EH (cell line): Measurements from ENCODE around the gene ETV2.
A peak's percentile ranks its signal among the peaks of the same experiment; 100 is the strongest.
"Not testable (repeated sequence)": the region's sequence is repeated elsewhere in the genome, so short reads cannot be mapped to it uniquely, and the experiment has no call there.

Experiments used
- DNase-seq: peaks from one replicate; pipeline ENCODE4 v3.0.0-alpha.2; 2015; ENCODE audit warnings: low read depth

Gene ETV2, protein sequence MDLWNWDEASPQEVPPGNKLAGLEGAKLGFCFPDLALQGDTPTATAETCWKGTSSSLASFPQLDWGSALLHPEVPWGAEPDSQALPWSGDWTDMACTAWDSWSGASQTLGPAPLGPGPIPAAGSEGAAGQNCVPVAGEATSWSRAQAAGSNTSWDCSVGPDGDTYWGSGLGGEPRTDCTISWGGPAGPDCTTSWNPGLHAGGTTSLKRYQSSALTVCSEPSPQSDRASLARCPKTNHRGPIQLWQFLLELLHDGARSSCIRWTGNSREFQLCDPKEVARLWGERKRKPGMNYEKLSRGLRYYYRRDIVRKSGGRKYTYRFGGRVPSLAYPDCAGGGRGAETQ

GRCh38 chr19:35641515-35642151 is at the start of gene ETV2:
Gene ETV2, plus strand, starts transcription at chr19:35641745. Its CDS starts 716 bp downstream, at chr19:35642461.
- peak; percentile 40 for DNase-seq

DNA sequence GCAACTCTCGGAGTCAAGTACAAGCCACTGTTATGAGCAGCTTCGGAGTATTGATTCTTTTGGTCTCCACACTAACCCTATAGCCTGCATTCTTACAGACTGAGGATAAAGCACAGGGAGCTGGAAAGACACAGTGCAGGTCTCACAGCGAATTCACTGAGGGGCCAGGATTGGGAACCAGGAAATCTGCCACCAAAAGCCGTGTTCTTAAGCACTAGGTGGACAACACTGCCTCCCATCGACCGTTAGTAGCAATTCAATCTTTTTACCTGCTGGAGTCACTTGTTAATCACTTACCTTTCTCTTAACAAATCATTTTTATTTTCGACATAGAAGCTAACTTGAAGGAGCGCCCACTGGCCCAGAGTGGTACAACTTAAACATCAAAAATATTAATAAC is 49.3 kb upstream of the ETV2 start:
- peak; percentile 45 for DNase-seq

DNA sequence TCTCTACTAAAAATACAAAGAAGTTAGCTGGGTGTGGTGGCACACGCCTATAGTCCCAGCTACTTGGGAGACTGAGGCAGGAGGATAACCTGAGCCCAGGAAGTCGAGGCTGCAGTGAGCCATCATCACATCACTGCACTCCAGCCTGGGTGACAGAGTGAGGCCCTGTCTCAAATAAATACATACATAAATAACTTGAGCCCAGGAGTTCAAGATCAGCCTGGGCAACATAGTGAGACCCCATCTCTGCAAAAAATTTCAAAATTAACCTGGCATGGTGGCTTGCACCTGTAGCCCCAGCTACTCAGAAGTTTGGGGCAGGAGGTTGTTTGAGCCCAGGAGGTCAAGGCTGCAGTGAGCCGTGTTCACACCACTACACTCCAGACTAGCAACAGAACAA is 46.5 kb upstream of the ETV2 start:
- not testable (repeated sequence) for DNase-seq

DNA sequence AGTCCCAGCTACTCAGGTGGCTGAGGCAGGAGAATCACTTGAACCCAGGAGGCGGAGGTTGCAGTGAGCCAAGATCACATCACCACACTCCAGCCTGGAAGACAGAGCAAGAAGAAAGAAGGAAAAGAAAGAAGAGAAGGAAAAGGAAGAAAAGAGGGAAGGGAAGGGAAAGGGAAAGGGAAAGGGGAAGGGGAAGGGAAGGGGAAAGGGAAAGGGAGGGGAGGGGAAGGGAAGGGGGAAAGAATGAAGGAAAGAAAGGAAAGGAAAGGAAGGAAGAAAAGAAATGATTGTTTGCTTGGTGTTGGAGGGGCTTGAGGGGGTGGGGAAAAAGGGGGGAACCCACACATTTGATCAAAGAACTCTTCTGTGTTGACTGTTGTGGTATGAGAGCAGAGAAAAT is 45.6 kb upstream of the ETV2 start:
- no peak for DNase-seq

GRCh38 chr19:35596366-35596999 is 45.1 kb upstream of the ETV2 start:
- DNase-seq = peak; percentile 32

- DNase-seq = no peak
These were observed 39.6 kb upstream of the ETV2 start for GRCh38 chr19:35601971-35602370.

GRCh38 chr19:35604436-35604835 is 37.1 kb upstream of the ETV2 start:
- not testable (repeated sequence) for DNase-seq

- not testable (repeated sequence) for DNase-seq
These were observed 34.4 kb upstream of the ETV2 start for GRCh38 chr19:35607170-35607569.

DNA sequence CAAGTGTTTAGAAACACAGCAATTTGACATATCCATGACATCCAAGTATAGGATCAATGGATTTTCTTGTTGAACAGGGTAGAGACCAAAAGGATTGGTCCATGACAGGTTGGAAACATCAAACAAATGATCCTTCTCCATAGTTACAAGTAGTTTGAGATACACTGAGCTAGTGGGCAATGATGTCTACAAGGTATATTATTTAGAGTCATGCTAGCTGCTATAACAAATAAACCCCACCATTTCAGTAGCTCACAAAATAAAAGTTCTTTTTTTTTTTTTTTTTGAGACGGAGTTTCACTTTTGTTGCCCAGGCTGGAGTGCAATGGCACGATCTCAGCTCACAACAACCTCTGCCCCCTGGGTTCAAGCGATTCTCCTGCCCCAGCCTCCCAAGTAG is 33.9 kb upstream of the ETV2 start:
- no peak for DNase-seq

- peak; percentile 3 for DNase-seq
These were observed 33.3 kb upstream of the ETV2 start for GRCh38 chr19:35608251-35608650.

DNA sequence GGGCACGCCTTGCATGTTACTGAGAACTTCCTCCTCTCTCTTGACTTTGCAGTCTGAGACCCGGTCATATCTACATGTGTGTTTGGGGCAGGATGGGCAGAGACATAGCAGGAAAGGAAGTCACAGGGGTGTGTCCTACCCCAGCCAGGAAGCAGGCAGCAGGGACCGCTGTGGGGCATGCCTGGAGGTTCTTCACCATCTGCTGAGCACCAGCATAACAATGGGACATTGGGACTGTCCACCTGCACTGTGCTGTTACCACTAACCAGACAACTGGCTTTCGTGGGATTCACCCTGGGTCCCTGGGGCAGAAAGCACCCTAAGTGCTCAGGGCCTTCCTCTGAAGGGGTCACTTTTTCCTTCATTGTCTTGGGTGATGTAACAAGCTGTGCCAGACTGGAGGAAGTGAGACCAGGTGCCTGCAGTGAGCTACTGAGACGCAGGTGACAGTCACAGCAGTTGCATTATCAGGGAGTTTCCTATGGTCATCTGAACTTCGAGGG is 31.6 kb upstream of the ETV2 start:
- no peak for DNase-seq

DNA sequence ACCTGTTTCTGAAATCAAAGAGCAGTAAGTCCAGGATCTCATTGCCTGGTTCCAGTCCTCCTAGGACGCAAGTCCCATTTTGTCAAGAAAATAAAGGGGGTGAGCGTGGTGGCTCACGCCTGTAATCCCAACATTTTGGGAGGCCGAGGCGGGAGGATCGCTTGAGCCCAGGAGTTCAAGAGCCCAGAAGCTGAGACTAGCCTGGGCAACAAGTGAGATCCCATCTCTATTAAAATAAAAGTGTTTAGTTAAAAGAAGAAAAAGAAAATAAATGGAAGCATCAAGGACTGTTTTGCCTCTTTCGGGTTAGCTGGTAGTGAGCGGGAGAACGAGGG is 29.4 kb upstream of the ETV2 start:
- no peak for DNase-seq

DNA sequence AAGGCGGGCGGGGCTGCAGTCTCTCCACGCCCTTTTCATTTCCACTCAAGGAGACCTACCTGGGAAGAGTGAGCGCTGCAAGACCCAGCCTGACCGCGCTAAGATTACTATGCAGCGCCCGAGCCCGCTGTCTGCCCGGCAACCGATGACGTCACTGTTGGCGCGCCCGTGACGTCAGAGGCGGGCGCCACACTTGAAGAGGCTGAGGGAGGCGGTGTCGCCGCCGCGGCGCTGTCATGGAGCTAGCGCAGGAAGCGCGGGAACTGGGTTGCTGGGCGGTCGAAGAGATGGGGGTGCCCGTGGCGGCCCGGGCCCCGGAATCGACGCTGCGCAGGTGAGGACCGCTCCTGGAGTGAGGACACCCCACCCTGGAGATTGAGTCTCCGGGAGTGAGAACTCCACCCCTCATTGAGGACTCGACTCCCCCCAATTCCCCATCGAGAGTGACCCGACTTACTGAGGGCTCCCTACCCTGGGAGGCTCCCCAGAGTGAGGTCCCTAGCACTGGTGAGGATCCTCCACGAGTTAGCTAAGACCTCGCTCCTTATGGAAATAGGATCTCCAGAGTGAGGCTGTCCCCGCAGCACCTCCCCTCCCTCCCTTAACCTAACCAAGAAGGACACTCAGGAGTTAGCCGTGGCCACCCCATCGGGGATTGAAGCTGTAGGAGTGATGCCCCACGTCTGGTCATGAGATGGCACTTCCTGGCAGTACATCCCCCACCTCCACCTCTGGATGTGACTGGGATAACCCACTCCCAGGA is 28.8 kb upstream of the ETV2 start, which contains the start of gene HAUS5:
Gene HAUS5 (plus strand): TSS at position 177 of the 763 bp plus-strand sequence. CDS start 60 bp downstream, at position 237.
- peak; percentile 88 for DNase-seq

GRCh38 chr19:35613574-35613973 is 28.0 kb upstream of the ETV2 start:
- no peak for DNase-seq

GRCh38 chr19:35615036-35615435 is 26.5 kb upstream of the ETV2 start:
- no peak for DNase-seq

GRCh38 chr19:35618857-35619256 is 22.7 kb upstream of the ETV2 start:
- DNase-seq = no peak

- no peak for DNase-seq
These were observed 22.1 kb upstream of the ETV2 start for GRCh38 chr19:35619290-35619923.

- no peak for DNase-seq
These were observed 21.5 kb upstream of the ETV2 start for GRCh38 chr19:35620001-35620400.

DNA sequence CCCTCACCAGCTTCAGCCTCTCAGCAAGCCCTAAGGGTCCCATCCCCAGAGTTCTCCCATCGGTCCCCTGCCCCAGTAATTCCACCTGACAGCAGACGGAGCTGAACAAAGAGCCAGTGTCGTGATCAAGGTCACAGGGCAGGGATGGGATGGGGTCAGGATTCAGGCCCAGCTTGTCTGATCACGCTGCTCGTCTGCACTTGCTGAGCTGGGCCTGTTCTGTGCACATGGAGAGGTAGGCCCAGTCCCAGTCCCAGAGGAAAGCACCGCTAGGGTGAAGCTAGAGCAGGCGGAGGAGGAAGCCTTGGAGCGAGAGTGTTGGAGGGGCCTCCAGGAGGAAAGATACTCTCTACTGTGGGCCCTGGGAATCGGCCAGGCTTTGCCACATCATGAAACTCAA is 19.8 kb upstream of the ETV2 start:
- no peak for DNase-seq

DNA sequence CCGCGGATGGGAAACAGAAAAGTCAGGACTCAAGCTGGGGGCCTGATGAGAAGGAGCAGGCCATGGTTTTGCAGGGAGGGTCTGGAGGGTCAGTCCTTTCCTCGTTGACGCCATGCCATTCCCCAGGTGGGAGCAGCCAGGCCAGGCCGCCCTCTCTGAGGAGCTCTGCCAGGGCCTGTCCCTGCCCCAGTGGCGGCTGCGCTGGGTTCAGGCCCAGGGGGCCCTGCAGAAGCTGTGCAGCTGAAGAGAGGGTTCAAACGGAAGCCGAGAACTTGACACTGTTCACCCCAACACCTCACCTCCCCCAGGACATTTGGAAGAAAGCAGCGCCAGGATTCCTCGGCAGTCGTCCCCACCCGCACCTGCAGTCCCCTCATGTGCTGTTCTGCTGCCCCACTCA is 18.8 kb upstream of the ETV2 start:
- DNase-seq = no peak

- DNase-seq = no peak
These were observed 18.1 kb upstream of the ETV2 start for GRCh38 chr19:35623327-35624010.
